CD4-positive, alpha-beta T cell treated with Interleukin-6 for 4 hours (primary cell): ENCODE data around the gene ZNF586.
"Not testable (repeated sequence)": the region's sequence is repeated elsewhere in the genome, so short reads cannot be mapped to it uniquely, and the experiment has no call there.

Source experiments
- DNase-seq: peaks from one replicate; pipeline ENCODE4 v3.0.0-alpha.2; 2020; ENCODE audit warnings: mixed read lengths

Gene ZNF586

DNA sequence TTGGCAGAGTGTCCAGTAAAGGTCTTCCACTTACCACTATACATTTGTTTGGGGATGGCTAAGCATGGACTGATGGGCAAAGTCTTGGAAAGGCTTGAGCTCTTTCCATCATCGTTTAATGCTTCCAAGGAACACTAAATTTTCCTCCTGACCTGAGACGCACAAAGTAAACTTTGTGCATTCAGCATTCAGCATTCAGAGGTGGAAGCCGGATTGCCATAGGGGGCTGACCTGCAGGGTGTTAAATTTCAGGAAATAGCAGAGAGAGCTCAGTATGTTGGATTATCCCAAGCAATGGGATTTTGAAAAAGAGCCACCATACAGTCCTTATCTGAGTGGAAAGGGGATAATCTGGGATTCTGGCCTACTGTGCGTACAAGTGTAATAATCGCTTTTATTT, 31.2 kb downstream of the ZNF586 start:
- no peak for DNase-seq

DNA sequence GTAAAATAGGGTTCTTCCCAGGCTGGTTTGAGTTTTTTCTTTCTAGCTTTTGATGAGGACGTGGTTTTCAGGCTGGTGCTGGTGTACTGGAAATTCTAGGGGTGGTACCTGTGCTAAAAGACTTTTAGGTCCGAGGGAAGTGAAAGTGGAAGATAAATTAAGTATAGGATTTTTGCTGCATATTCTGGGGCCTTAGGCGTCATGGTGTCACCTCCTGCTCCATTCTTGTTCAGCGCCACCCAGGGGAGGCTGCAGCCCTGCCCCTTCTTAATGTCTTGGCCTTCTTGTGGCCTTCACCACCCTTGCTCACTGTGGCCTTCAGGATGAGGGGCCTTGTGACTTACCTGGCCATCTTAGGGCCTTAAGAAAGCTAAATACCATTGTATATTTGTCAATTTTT, 32.8 kb downstream of the ZNF586 start:
- DNase-seq = no peak

DNA sequence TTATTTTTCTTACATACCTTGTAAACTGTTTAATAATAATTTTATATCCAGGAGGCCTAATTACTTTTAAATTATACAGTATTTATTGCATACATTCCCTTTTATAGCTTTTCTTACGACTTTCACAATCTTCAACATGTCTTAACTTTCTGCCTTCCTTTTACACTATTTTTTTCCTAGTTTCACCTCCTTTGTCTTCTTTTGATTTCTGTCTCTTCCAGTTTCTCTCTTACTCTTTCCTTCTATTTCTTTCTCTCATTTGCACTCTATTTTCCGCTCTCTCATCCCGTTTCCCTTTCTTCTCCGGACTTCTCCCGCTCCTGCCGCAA, 33.8 kb downstream of the ZNF586 start:
- no peak for DNase-seq

DNA sequence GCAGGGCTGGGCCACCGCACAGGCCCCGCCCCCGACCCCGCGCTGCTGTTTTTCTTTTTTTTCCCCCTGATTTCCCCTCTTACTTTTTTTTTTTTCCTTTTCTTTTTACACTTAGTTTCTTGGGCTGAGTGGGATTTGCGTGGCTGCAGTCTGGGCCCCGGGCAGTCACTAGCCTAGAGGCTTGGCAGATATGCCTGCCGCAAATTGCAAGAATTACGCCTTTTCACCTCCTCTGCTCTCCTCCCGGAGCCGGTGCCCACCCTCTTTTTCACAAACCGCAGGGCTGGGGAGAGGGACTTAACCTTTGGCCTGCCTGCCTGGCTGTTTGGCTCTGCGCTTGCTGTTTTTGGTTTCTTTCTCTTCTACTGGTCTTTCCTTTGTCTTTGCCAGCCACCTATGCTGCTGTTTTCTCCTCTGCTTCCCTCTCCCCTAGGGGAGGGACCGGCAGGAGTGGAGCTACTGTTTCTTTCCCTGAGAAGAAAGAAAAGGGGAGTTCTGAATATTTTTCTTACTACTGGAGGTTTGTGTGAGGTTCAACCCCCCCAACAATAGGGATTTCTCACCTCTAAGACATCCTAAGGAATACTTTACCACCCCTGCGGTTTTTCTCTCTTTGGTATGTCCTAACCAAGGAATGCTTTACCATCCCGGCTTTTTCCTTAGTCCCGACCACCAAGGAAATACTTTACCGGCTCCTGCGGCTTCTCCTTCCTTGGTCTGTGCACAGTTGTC, 34.3 kb downstream of the ZNF586 start:
- DNase-seq = peak; percentile 12

DNA sequence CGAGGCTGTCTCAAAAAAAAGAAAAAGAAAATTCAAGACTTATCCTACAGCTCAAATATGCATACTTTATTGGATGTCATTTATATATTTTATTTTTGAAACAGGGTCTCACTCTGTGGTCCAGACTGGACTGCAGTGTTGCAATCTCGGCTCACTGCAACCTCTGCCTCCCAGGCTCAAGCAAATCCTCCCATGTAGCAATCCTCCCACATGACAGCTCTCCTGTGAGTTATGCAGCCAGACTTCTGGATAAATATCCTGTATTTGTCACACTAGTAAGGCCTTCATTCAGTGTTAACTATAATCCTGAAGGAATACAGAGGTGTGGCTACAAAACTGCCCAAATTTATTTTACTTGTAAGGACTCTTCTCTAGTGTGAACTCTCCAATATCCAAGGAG, 38.1 kb downstream of the ZNF586 start:
- DNase-seq = no peak

DNA sequence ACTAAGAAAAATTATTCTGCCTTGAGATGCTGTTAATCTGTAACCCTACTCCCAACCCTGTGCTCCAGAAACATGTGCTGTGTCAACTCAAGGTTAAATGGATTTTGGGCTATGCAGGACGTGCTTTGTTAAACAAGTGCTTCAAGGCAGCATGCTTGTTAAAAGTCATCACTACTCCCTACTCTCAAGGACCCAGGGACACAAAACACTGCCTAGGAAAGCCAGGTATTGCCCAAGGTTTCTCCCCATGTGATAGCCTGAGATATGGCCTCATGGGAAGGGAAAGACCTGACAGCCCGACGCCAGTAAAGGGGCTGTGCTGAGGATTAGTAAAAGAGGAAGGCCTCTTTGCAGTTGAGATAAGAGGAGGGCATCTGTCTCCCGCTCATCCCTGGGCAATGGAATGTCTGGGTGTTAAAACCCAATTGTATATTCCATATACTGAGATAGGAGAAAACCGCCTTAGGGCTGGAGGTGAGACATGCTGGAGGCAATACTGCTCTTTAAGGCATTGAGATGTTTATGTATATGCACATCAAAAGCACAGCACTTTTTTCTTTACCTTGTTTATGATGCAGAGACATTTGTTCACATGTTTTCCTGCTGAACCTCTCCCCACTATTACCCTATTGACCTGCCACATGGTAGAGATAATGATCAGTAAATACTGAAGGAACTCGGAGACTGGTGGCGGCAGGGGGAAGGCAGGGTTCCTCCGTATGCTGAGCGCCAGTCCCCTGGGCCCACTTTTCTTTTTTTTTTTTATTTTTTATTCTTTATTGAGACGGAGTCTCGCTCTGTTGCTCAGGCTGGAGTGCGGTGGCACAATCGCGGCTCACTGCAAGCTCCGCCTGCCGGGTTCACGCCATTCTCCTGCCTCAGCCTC, 41.2 kb downstream of the ZNF586 start:
- not testable (repeated sequence) for DNase-seq

DNA sequence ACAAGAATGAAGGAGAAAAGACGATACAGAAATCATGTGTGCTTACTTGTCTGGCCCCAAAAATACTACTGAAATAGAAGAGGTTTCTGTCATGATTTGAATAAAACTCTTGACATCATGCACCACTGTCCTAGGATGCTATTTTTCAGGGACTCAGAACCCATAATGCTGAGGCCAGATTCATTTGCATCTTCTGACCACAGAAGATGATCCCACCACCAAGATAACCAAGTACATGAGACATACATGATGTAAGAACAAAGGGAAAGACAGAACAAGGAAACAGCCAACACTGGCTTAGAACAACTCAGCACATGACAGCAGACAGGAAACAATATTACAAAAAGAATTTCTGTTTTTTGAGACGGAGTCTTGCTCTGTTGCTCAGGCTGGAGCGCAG, 42.8 kb downstream of the ZNF586 start:
- DNase-seq = no peak

DNA sequence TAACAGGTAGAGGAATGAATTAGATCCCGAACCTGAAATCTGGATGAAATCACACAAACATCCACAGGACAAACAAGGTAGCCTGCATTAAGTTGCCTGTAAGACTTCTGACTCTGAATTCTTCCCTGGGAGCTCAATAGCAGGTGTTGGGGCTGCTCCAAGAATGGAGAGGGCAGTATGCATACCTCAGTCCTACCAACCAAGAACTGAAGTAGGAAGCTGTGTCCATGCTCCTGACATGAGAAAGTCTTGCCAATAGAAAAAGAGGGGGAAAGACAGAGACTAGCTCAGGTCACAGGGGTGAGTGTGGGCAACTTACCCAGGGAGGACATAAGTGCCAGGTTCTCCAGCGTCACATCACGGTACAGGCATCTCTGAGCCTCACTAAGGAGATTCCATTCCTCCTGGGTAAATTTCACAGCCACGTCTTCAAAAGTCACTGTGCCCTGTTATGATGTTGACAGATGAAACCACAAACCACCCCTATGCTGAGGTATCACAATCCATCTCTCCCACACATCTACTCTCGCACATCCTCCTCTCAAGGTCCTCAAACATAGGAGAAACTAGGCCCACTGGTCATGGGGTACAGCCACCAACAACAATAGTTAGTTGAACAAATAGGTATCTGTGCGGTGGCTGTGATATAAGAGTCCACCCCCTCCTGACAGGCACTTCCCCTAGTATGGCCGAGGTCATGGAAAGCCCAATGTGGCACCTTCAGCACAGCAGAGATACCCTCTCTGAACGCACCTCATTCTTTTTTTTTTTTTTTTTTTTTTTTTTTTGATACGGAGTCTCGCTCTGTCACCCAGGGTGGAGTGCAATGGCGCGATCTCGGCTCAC, 43.7 kb downstream of the ZNF586 start:
- not testable (repeated sequence) for DNase-seq

DNA sequence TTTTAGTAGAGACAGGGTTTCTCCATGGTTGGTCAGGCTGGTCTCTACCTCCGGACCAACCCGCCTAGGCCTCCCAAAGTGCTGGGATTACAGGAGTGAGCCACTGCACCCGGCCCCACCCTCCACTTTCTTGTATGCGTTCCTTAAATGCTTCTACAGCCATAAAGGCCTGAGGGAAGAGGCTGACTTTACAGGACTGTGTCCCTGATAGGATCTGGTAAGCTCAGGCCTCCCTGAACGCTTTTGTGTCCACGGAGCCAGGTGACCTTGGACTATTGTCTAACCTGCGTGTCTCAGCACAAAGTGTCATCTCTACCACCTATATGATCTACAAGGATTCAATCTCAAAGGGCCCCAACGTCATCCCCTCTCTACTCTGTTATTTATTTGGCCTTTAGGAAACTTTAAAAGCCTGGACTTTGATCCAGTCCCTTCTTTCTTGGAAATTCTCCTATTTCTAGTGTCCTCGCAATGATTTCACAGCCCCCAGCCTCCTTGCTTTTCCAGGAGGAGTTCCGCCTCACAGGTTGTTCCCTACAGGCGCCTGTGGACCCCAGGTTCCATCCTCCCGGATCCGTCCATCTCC, 44.5 kb downstream of the ZNF586 start:
- no peak for DNase-seq

DNA sequence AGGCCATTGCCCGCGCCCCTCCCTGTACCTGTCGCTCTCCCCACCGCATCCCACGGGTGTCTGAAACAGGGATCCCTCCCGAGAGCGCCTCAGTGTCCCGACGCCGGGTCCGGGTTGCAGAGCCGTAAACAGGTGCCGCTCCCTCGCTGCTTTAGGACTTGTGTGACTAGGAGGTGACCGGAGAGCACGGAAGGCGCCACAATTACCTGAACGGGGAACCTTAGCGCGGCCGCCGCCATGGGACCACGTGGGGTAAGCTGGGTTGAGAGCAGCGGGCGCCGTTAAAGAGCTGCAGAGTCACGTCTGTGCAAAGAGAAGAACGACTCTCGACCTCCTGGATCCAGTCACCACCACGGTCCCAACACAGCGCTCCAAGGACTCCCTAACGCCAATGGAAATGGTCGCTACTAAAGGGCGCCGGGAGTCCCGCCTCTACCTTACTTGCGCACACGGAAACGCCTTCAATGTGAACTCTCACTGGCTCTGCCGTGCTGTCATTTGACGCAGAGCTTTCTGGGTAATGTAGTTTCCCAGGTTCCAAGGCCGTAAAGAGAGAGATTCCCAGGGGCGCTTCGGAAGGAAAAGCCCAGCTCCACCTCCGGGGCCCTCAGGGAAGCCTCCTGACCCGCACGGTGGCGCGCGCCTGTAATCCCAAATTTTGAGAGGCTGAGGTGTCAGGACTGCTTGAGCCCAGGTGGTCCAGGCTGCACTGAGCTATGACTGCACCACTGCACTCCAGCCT, 45.2 kb downstream of the ZNF586 start, which contains the start of gene ZNF552:
TSS of gene ZNF552 (minus strand) at position 409 of the 742 bp plus-strand sequence. CDS start at position 239, 170 bp downstream.
- peak; percentile 79 for DNase-seq

DNA sequence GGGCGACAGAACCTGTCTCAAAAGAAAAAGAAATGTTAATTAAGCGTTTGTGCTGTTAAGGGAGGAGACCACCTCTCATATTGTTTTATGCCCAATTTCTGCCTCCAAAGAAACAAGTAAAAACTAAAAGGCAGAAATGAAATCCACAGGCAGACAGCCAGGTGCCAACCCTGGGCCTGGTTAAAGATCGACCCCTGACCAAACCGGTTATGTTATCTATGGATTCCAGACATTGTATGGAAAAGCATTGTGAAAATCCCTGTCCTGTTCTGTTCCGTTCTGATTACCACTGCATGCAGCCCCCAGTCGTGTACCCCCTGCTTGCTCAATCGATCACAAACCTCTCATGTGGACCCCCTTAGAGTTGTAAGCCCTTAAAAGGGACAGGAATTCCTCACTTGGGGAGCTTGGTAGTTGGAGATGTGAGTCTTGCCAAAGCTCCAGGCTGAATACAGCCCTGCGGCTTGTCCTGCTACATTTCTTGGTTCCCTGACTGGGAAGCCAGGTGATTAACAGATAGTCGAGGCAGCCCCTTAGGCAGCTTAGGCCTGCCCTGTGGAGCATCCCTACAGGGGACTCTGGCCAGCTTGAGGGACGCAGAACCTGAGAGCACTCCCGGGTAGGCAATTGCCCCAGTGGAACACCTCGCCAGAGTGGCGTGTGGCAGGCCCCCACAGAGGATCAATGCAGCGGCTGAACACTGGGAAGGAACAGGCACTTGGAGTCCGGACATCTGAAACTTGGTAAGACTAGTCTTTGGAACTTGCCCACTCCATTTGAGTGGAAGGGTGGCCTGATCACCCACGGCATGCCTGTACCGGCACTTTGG, 46.0 kb downstream of the ZNF586 start:
- DNase-seq = no peak

DNA sequence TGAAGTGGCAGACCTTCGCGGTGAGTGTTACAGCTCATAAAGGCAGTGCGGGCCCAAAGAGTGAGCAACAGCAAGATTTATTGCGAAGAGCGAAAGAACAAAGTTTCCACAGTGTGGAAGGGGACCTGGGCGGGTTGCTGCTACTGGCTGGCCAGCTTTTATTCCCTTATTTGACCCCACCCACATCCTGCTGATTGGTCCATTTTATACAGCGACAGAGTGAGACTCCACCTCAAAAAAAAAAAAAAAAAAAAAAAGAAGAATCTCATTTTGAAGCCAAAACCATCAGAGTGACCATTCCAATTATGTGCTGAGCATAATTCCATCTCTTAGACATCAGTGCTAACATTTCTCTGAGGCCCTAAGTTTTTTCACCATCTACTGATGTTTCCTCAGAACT, 47.2 kb downstream of the ZNF586 start:
- DNase-seq = no peak

DNA sequence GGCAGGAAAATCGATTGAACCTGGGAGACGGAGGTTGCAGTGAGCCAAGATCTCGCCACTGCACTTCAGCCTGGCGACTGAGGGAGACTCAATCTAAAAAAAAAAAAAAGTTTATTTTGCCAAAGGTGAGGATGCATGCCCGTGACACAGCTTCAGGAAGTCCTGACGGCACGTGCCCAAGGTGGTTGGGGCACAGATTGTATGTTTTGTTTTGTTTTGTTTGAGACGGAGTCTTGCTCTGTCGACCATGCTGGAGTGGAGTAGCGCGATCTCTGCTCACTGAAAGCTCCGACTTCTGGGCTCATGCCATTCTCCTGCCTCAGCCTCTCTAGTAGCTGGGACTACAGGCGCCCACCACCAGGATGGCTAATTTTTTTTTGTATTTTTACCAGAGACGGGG, 48.5 kb downstream of the ZNF586 start:
- no peak for DNase-seq

DNA sequence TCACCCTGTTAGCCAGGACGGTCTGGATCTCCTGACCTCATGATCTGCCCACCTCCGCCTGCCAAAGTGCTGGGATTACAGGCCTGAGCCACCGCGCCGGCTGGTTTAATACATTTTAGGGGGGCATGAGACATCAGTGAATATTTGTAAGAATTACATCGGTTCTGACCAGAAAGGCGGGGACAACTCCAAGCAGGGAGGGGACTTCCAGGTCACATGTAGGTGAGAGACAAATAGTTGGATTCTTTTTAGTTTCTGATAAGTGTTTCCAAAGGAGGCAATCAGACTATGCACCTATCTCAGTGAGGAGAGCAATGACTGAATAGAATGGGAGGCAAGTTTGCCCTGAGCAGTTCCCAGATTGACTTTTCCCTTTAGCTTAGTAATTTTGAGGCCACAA, 48.9 kb downstream of the ZNF586 start:
- DNase-seq = no peak

DNA sequence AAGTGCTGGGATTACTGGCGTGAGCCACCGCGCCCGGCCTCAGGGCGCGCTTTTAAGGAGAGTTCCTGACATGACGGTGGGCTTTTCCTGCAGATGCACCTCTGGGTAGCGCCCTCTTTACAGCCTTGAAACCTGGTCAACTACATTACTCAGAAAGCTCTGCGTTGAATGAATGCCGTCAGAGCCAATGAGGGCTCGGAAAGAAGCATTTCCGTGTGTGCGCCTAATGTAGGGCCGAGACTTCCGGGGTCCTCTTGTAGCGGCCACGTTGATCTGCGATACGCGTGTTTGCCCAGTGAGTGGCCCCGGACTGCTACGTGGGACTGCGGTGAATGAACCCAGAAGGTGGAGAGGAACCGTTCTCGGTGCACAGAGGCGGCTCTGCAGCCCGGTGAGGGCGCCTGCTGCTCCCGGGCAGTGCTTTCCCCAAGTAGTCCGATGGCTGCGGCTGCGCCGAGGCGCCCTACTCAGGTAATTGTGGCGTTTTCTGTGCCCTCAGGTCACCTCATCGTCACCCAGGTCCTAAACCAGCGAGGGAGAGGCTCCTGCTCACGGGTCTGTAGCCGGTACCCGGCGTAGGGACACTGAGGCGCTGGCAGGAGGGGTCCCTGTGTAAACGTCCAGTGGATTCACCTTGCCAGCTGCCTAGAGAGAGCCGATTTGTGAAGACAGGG, 50.1 kb downstream of the ZNF586 start:
- DNase-seq = peak; percentile 81

DNA sequence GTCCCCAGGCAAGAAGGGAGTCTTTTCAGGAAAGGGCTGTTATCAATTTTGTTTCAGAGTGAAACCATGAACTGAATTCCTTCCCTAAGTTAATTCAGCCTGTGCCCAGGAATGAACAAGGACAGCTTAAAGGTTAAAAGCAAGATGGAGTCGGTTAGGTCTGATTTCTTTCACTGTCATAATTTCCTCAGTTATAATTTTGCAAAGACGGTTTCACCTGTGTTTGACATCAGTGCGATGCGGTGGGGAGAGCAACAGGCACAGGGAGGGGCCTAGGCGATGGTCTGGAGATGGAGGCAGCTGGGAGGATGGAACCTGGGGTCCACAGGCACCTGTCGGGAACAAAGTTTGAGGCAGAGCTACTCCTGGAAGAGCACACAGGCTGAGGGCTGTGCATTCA, 51.1 kb downstream of the ZNF586 start:
- DNase-seq = no peak

DNA sequence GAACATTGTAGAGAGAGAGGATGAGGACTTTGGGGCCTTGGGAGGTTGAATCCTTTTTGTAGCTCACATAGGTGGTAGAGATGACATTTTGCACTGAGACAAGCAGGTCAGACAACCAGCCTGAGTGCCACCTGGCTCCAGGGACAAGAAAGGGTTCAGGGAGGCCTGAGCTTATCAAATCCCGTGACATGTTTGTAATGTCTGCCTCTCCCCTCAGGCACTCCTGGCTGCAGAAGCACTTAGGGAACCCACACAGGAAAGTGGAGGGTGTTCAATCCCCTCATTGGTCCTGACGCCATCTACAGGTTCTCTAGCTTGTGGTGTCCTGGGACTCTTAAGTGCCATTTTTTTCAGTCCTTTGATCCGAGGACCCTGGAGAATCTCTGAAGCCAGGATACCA, 51.6 kb downstream of the ZNF586 start:
- DNase-seq = not testable (repeated sequence)

DNA sequence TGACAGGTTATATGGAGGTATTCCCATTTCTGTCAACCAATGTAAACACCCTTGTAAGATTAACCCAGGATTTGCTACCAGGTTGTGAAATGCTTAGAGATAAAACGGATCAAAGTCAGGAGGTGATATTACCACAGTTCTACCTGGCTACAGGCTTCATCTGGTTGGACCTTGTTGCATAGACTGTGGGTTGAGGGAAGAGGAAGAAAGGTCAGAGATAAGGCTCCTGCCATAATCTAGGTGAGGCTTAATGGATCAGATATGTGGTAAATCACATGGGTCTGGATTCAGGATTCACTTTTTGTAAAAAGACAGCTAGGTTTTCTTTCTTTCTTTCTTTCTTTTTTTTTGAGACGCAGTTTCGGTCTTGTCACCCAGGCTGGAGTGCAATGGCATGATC, 52.0 kb downstream of the ZNF586 start:
- DNase-seq = not testable (repeated sequence)

DNA sequence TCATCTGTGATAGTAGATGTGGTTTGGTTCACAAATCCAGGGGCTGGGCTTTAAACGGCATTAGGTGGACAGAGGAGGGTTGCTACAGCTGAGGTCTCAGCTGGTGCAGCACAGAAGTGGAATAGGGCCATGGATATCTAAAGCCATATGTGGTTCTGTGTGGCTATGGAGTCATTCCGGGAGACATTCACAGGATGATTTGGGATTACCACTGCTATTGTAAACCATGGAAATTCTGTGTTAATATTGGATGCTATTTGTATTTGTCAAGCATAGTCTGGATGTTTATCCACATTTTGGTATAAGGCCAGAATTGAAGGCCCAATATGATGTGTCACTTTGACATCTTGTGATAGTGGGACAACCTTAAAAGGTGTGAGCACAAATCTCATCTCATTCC, 53.7 kb downstream of the ZNF586 start:
- not testable (repeated sequence) for DNase-seq

DNA sequence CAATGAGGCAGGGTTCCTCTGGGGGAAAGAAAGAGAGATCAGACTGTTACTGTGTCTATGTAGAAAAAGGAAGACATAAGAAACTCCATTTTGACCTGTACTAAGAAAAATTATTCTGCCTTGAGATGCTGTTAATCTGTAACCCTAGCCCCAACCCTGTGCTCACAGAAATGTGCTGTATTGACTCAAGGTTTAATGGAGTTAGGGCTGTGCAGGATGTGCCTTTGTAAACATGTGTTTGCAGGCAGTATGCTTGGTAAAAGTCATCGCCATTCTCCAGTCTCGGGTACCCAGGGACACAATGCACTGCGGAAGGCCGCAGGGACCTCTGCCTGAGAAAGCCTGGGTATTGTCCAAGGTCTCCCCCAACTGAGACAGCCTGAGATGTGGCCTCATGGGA, 54.1 kb downstream of the ZNF586 start:
- DNase-seq = not testable (repeated sequence)

DNA sequence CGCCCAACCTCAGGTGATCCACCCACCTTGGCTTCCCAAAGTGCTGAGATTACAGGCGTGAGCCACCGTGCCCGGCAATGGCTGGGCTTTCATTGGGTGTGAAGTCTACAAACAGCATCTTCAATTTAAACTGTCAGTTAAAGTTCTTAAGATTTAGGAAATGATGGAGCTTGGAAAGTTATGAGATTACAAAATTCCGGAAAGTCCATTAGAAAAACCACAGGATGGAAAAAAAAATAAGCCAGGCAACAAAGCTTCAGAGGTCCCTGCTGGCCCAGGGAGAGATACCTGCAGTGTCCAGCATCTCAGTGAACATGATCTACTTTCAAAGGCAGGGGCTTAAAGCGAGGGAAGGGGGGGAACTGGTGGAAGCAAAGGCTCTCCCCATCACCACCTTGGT, 56.0 kb downstream of the ZNF586 start:
- no peak for DNase-seq
